Measurements from ENCODE around the gene LARP4B.
"Not testable (repeated sequence)": the region's sequence is repeated elsewhere in the genome, so short reads cannot be mapped to it uniquely, and the experiment has no call there.

Gene LARP4B

GRCh38 chr10:955820-956217 is 24.3 kb upstream of the LARP4B start:
- DNase-seq, result no peak

GRCh38 chr10:955127-955819 is 23.8 kb upstream of the LARP4B start:
- DNase-seq, result no peak

- no peak for DNase-seq
These were observed 22.9 kb upstream of the LARP4B start for GRCh38 chr10:954396-954795.

GRCh38 chr10:953836-954235 is 22.3 kb upstream of the LARP4B start:
- no peak for DNase-seq

- DNase-seq, result no peak
These were observed 17.9 kb upstream of the LARP4B start for GRCh38 chr10:949446-949845.

GRCh38 chr10:948347-948746 is 16.8 kb upstream of the LARP4B start:
- no peak for DNase-seq

- DNase-seq, result no peak
These were observed 16.4 kb upstream of the LARP4B start for GRCh38 chr10:947881-948280.

GRCh38 chr10:947051-947450 is 15.5 kb upstream of the LARP4B start:
- no peak for DNase-seq

- no peak for DNase-seq
These were observed 14.3 kb upstream of the LARP4B start for GRCh38 chr10:945778-946177.

GRCh38 chr10:944034-944831 is 12.7 kb upstream of the LARP4B start:
- DNase-seq, result peak; percentile 21

GRCh38 chr10:943334-944033 is 12.0 kb upstream of the LARP4B start:
- no peak for DNase-seq

- DNase-seq, result no peak
These were observed 7.6 kb upstream of the LARP4B start for GRCh38 chr10:938941-939678.

- no peak for DNase-seq
These were observed 3.4 kb upstream of the LARP4B start for GRCh38 chr10:934746-935406.

- not testable (repeated sequence) for DNase-seq
These were observed 2.7 kb upstream of the LARP4B start for GRCh38 chr10:934165-934564.

GRCh38 chr10:932589-932988 is 1.1 kb upstream of the LARP4B start:
- no peak for DNase-seq

- peak; percentile 32 for DNase-seq
These were observed 730 bp downstream of the LARP4B start for GRCh38 chr10:930625-931325.

GRCh38 chr10:929960-930624 is 1.4 kb downstream of the LARP4B start:
- DNase-seq, result peak; percentile 13

GRCh38 chr10:927131-927530 is 4.4 kb downstream of the LARP4B start:
- no peak for DNase-seq

- no peak for DNase-seq
These were observed 5.3 kb downstream of the LARP4B start for GRCh38 chr10:926075-926698.

- DNase-seq, result no peak
These were observed 7.0 kb downstream of the LARP4B start for GRCh38 chr10:924524-924859.

All from CD4-positive, alpha-beta T cell treated with Interleukin-17A for 1 hour (primary cell).